Embryonic facial prominence (tissue), 1 donor: ENCODE data around the gene POLR3H.
"Not testable (repeated sequence)": the region's sequence is repeated elsewhere in the genome, so short reads cannot be mapped to it uniquely, and the experiment has no call there.

ENCODE experiments used
- DNase-seq: peaks from one replicate; pipeline ENCODE4 v3.0.0-alpha.2; 2016; ENCODE audit errors: extremely low spot score

Gene POLR3H

GRCh38 chr22:41564563-41564962, 20.3 kb upstream of the POLR3H start:
- no peak for DNase-seq

- no peak for DNase-seq
These were observed 18.9 kb upstream of the POLR3H start for GRCh38 chr22:41563051-41563711.

- no peak for DNase-seq
These were observed 18.2 kb upstream of the POLR3H start for GRCh38 chr22:41562461-41562860.

GRCh38 chr22:41561788-41562187, 17.5 kb upstream of the POLR3H start:
- no peak for DNase-seq

- DNase-seq: no peak
These were observed 17.1 kb upstream of the POLR3H start for GRCh38 chr22:41561335-41561734.

- no peak for DNase-seq
These were observed 15.8 kb upstream of the POLR3H start for GRCh38 chr22:41560095-41560471.

GRCh38 chr22:41558241-41558630, 14.0 kb upstream of the POLR3H start:
- not testable (repeated sequence) for DNase-seq

- DNase-seq: no peak
These were observed 13.4 kb upstream of the POLR3H start for GRCh38 chr22:41557401-41558240.

GRCh38 chr22:41556561-41556960, 12.3 kb upstream of the POLR3H start:
- DNase-seq: no peak

GRCh38 chr22:41555325-41555982, 11.2 kb upstream of the POLR3H start:
- DNase-seq: no peak

- DNase-seq: no peak
These were observed 7.8 kb upstream of the POLR3H start for GRCh38 chr22:41551877-41552582.

- no peak for DNase-seq
These were observed 6.8 kb upstream of the POLR3H start for GRCh38 chr22:41550952-41551491.

GRCh38 chr22:41548830-41549211, 4.6 kb upstream of the POLR3H start:
- no peak for DNase-seq

GRCh38 chr22:41544671-41545476, 604 bp upstream of the POLR3H start:
- DNase-seq: no peak

GRCh38 chr22:41542224-41542623, 2.0 kb downstream of the POLR3H start:
- DNase-seq: no peak

GRCh38 chr22:41541484-41541883, 2.8 kb downstream of the POLR3H start:
- no peak for DNase-seq

- no peak for DNase-seq
These were observed 3.9 kb downstream of the POLR3H start for GRCh38 chr22:41540365-41540764.

GRCh38 chr22:41540006-41540315, 4.3 kb downstream of the POLR3H start:
- no peak for DNase-seq

GRCh38 chr22:41539146-41540005, 4.9 kb downstream of the POLR3H start:
- DNase-seq: no peak

- DNase-seq: no peak
These were observed 5.7 kb downstream of the POLR3H start for GRCh38 chr22:41538583-41538982.
